WTC11 (cell line): Measurements from ENCODE around the gene ECI1. TPM values are rescaled to one million over a fixed set of nuclear protein-coding genes. Genes with fewer than 3 reads are reported as not detected.
A peak's percentile ranks its signal among the peaks of the same experiment; 100 is the strongest.

Experiments
- ATAC-seq: fragments of 200-7000 bp; cut with Tn5 transposase; 2 replicates; pipeline ENCODE4 v1.10.0; 2021; ENCODE audit warnings: mild to moderate bottlenecking, moderate library complexity
- CTCF ChIA-PET: fragments of 300-600 bp; sonication (Branson Sonifier 250); formaldehyde crosslinking; loops from one replicate; lab custom pipeline; 2021; ENCODE audit warnings: antibody characterized with exemption; lab: Charles Lee
- POLR2A ChIA-PET: fragments of 350-600 bp; sonication (Branson Sonifier 250); formaldehyde crosslinking; loops from one replicate; lab custom pipeline; 2021; ENCODE audit warnings: antibody characterized with exemption; lab: Charles Lee
- DNase-seq: peaks from one replicate; pipeline ENCODE4 v3.0.0; 2021; ENCODE audit warnings: low spot score
- H3K27ac Mint-ChIP-seq: 2 replicates; pipeline ENCODE4 v1.8.0; 2021; ENCODE audit warnings: mixed read lengths
- H3K27me3 Mint-ChIP-seq: 2 replicates; pipeline ENCODE4 v1.8.0; 2021; ENCODE audit warnings: low read depth, mild to moderate bottlenecking, moderate library complexity, mixed read lengths
- H3K36me3 Mint-ChIP-seq: 2 replicates; pipeline ENCODE4 v1.8.0; 2021; ENCODE audit warnings: mixed read lengths
- H3K4me1 Mint-ChIP-seq: 2 replicates; pipeline ENCODE4 v1.8.0; 2022; ENCODE audit warnings: mixed read lengths
- H3K4me3 Mint-ChIP-seq: 2 replicates; pipeline ENCODE4 v1.8.0; 2021; ENCODE audit warnings: mild to moderate bottlenecking, moderate library complexity, mixed read lengths
- H3K9me3 Mint-ChIP-seq: 2 replicates; pipeline ENCODE4 v1.8.0; 2021; ENCODE audit warnings: mixed read lengths
- CREB1 ChIP-seq: sonication (generic); formaldehyde crosslinking; IDR thresholded peaks from 2 replicates; pipeline ENCODE4 v1.8.0; 2023; ENCODE audit warnings: mild to moderate bottlenecking, missing genetic modification reagents
- CREM ChIP-seq: sonication (generic); formaldehyde crosslinking; IDR thresholded peaks from 2 replicates; pipeline ENCODE4 v1.8.1; 2022; ENCODE audit warnings: mild to moderate bottlenecking, missing genetic modification reagents, moderate library complexity
- MYBL2 ChIP-seq: sonication (generic); formaldehyde crosslinking; IDR thresholded peaks from 2 replicates; pipeline ENCODE4 v1.8.1; 2023; ENCODE audit warnings: mild to moderate bottlenecking, moderate library complexity, missing genetic modification reagents
- NFE2L1 ChIP-seq: sonication (generic); formaldehyde crosslinking; IDR thresholded peaks from 2 replicates; pipeline ENCODE4 v1.8.1; 2023; ENCODE audit warnings: missing genetic modification reagents
- SOX15 ChIP-seq: fragments of 250-450 bp; sonication (Bioruptor Pico); IDR thresholded peaks from 2 replicates; pipeline ENCODE4 v1.9.0; 2021; ENCODE audit warnings: mild to moderate bottlenecking
- SP1 ChIP-seq: sonication (generic); formaldehyde crosslinking; conservative IDR thresholded peaks from 2 replicates; pipeline ENCODE4 v1.8.1; 2022; ENCODE audit warnings: missing genetic modification reagents
- TCF7 ChIP-seq: sonication (generic); formaldehyde crosslinking; IDR thresholded peaks from 2 replicates; pipeline ENCODE4 v1.8.0; 2022; ENCODE audit warnings: mild to moderate bottlenecking, low read depth, missing genetic modification reagents, moderate library complexity
- ZNF263 ChIP-seq: sonication (generic); formaldehyde crosslinking; IDR thresholded peaks from 2 replicates; pipeline ENCODE4 v1.8.1; 2022; ENCODE audit warnings: low read depth, mild to moderate bottlenecking, moderate library complexity, missing genetic modification reagents
- total RNA-seq: library from RNA; stranded (reverse); gene quantifications from 3 replicates; pipeline ENCODE4 v1.2.3, GENCODE V29; 2021
- TF ChIP-seq, protein P1 (sequence below): sonication (generic); formaldehyde crosslinking; IDR thresholded peaks from 2 replicates; pipeline ENCODE4 v1.8.0; 2023; ENCODE audit warnings: mild to moderate bottlenecking, missing genetic modification reagents
- TF ChIP-seq, protein P2 (sequence below): sonication (generic); formaldehyde crosslinking; IDR thresholded peaks from 2 replicates; pipeline ENCODE4 v1.8.1; 2022; ENCODE audit warnings: low read depth, mild to moderate bottlenecking, moderate library complexity, missing genetic modification reagents, borderline replicate concordance
- TF ChIP-seq, protein P3 (sequence below): sonication (generic); formaldehyde crosslinking; IDR thresholded peaks from 2 replicates; pipeline ENCODE4 v1.8.1; 2022; ENCODE audit warnings: low read depth, missing genetic modification reagents, borderline replicate concordance
- TF ChIP-seq, protein P4 (sequence below): sonication (generic); formaldehyde crosslinking; IDR thresholded peaks from 2 replicates; pipeline ENCODE4 v1.8.1; 2023; ENCODE audit warnings: mild to moderate bottlenecking, missing genetic modification reagents, moderate library complexity
- TF ChIP-seq, protein P5 (sequence below): fragments of 250-450 bp; sonication (Bioruptor Pico); IDR thresholded peaks from 2 replicates; pipeline ENCODE4 v1.9.0; 2021; ENCODE audit warnings: moderate library complexity, mild to moderate bottlenecking, inconsistent platforms, borderline replicate concordance
- TF ChIP-seq, protein P6 (sequence below): fragments of 200-600 bp; IDR thresholded peaks from 2 replicates; pipeline ENCODE4 v1.8.0; 2022; ENCODE audit warnings: antibody characterized with exemption
- TF ChIP-seq, protein P7 (sequence below): sonication (generic); formaldehyde crosslinking; conservative IDR thresholded peaks from 2 replicates; pipeline ENCODE4 v1.8.1; 2022; ENCODE audit warnings: mild to moderate bottlenecking, missing genetic modification reagents
- TF ChIP-seq, protein P8 (sequence below): fragments of 250-450 bp; sonication (Bioruptor Pico); conservative IDR thresholded peaks from 2 replicates; pipeline ENCODE4 v1.9.0; 2021; ENCODE audit warnings: mild to moderate bottlenecking
- TF ChIP-seq, protein P9 (sequence below): sonication (generic); formaldehyde crosslinking; IDR thresholded peaks from 2 replicates; pipeline ENCODE4 v1.8.0; 2022; ENCODE audit warnings: mild to moderate bottlenecking, missing genetic modification reagents

Gene ECI1
- total RNA-seq, 1 experiment from 2014 or later: 100 TPM

DNA sequence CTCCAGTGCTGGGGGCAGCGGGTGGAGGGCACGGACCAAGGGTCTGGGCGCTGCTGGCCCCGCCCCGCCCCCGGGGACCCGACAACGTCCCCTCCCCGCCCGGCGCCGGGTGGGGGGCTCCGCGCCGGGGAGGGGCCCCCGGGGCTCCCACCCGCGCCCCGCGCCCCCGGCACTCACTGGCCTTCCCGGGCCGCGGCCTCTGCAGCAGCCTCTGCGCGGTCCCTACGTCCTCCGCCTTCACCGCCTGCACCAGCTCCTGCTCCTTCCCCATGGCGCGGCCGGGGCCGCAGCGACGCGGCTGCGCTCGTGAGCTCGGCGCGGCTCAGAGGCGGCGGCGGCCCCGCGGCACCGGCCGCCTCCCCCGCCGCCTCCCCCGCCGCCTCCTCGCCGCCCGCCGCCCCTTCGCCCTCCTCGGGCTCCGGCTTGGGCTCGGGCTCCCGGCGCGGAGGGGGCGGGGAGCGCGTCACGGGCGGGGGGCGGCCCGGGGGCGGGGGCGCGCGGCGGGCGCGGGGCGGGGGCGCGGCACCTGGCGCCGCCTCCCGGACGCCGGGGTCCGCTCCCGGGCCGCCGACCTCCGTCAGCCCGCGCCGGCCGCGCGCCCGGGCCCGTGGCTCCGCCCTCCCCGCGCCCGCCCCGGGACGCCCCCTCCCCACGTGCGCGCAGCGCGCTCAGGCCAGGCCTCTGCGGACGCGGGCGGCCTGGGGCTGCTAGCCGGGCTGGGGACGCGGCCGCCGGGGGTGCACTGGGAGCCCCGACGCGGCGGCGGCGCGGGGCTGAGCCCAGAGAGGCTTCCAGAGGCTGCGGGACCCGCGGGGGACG is 55.0 kb downstream of the ECI1 start, which contains the start of gene CASKIN1:
Gene CASKIN1, minus strand, starts transcription at position 444 of the 819 bp plus-strand sequence. Its CDS starts 173 bp downstream, at position 271.
- Mint-ChIP-seq H3K27ac (no peak within 1 kb of the TSS), H3K4me1 (peaks cover 4% of the 10 kb centered on the region; the same call in 1 of the 2 replicates), H3K36me3 (no peaks in the 10 kb centered on the region), H3K27me3 (peaks cover 39% of the 10 kb centered on the region), H3K4me3 (peak within 1 kb of the TSS; percentile 66), H3K9me3 (no peaks in the 10 kb centered on the region)
- TF ChIP-seq SOX15 (CRISPR knock-in tag) (no peak), TCF7 (CRISPR knock-in tag) (no peak), ZNF263 (no peak), MYBL2 (CRISPR knock-in tag) (no peak), SP1 (CRISPR knock-in tag) (0 out of 2 replicates have a peak, but pooled peaks have one; percentile 26), CREB1 (CRISPR knock-in tag) (no peak), CREM (no peak), NFE2L1 (no peak)
- TF ChIP-seq, protein P1, sequence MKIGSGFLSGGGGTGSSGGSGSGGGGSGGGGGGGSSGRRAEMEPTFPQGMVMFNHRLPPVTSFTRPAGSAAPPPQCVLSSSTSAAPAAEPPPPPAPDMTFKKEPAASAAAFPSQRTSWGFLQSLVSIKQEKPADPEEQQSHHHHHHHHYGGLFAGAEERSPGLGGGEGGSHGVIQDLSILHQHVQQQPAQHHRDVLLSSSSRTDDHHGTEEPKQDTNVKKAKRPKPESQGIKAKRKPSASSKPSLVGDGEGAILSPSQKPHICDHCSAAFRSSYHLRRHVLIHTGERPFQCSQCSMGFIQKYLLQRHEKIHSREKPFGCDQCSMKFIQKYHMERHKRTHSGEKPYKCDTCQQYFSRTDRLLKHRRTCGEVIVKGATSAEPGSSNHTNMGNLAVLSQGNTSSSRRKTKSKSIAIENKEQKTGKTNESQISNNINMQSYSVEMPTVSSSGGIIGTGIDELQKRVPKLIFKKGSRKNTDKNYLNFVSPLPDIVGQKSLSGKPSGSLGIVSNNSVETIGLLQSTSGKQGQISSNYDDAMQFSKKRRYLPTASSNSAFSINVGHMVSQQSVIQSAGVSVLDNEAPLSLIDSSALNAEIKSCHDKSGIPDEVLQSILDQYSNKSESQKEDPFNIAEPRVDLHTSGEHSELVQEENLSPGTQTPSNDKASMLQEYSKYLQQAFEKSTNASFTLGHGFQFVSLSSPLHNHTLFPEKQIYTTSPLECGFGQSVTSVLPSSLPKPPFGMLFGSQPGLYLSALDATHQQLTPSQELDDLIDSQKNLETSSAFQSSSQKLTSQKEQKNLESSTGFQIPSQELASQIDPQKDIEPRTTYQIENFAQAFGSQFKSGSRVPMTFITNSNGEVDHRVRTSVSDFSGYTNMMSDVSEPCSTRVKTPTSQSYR (CRISPR knock-in tag): no peak
- TF ChIP-seq, protein P2, sequence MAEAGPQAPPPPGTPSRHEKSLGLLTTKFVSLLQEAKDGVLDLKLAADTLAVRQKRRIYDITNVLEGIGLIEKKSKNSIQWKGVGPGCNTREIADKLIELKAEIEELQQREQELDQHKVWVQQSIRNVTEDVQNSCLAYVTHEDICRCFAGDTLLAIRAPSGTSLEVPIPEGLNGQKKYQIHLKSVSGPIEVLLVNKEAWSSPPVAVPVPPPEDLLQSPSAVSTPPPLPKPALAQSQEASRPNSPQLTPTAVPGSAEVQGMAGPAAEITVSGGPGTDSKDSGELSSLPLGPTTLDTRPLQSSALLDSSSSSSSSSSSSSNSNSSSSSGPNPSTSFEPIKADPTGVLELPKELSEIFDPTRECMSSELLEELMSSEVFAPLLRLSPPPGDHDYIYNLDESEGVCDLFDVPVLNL (CRISPR knock-in tag): no peak
- TF ChIP-seq, protein P3, sequence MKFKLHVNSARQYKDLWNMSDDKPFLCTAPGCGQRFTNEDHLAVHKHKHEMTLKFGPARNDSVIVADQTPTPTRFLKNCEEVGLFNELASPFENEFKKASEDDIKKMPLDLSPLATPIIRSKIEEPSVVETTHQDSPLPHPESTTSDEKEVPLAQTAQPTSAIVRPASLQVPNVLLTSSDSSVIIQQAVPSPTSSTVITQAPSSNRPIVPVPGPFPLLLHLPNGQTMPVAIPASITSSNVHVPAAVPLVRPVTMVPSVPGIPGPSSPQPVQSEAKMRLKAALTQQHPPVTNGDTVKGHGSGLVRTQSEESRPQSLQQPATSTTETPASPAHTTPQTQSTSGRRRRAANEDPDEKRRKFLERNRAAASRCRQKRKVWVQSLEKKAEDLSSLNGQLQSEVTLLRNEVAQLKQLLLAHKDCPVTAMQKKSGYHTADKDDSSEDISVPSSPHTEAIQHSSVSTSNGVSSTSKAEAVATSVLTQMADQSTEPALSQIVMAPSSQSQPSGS (CRISPR knock-in tag): no peak
- TF ChIP-seq, protein P4, sequence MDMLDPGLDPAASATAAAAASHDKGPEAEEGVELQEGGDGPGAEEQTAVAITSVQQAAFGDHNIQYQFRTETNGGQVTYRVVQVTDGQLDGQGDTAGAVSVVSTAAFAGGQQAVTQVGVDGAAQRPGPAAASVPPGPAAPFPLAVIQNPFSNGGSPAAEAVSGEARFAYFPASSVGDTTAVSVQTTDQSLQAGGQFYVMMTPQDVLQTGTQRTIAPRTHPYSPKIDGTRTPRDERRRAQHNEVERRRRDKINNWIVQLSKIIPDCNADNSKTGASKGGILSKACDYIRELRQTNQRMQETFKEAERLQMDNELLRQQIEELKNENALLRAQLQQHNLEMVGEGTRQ: peak; percentile 43
- TF ChIP-seq, protein P5, sequence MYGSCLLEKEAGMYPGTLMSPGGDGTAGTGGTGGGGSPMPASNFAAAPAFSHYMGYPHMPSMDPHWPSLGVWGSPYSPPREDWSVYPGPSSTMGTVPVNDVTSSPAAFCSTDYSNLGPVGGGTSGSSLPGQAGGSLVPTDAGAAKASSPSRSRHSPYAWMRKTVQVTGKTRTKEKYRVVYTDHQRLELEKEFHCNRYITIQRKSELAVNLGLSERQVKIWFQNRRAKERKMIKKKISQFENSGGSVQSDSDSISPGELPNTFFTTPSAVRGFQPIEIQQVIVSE (CRISPR knock-in tag): no peak
- TF ChIP-seq, protein P6, sequence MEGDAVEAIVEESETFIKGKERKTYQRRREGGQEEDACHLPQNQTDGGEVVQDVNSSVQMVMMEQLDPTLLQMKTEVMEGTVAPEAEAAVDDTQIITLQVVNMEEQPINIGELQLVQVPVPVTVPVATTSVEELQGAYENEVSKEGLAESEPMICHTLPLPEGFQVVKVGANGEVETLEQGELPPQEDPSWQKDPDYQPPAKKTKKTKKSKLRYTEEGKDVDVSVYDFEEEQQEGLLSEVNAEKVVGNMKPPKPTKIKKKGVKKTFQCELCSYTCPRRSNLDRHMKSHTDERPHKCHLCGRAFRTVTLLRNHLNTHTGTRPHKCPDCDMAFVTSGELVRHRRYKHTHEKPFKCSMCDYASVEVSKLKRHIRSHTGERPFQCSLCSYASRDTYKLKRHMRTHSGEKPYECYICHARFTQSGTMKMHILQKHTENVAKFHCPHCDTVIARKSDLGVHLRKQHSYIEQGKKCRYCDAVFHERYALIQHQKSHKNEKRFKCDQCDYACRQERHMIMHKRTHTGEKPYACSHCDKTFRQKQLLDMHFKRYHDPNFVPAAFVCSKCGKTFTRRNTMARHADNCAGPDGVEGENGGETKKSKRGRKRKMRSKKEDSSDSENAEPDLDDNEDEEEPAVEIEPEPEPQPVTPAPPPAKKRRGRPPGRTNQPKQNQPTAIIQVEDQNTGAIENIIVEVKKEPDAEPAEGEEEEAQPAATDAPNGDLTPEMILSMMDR: no peak
- TF ChIP-seq, protein P7, sequence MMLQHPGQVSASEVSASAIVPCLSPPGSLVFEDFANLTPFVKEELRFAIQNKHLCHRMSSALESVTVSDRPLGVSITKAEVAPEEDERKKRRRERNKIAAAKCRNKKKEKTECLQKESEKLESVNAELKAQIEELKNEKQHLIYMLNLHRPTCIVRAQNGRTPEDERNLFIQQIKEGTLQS (CRISPR knock-in tag): no peak
- TF ChIP-seq, protein P8, sequence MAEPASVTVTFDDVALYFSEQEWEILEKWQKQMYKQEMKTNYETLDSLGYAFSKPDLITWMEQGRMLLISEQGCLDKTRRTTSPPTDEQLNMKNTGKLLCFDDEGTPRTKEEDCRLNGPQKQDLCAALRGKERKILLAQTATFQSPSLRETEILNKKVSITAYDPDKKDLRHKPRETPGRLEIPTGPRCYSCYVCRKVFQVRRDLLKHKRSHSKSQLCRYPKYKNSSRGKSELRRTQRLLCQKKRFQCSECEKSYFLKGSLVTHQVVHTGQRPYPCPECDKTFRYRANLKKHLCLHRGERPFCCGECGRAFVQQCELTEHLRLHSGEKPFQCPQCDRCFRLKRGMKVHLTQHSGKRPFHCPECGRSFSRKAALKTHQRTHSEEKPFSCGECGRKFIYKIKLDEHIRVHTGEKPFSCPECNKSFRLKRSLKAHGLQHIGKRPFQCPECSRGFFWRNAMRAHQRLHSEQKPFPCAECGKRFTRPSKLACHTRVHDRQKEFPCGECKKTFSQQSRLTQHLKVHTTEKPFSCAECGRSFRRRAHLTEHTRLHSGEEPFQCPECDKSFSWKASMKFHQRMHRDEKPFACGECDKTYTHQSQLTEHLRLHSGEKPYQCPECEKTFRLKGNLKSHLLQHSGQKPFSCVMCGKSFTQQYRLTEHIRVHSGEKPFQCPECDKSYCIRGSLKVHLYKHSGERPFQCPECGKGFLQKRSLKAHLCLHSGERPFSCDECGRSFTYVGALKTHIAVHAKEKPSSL: no peak
- TF ChIP-seq, protein P9, sequence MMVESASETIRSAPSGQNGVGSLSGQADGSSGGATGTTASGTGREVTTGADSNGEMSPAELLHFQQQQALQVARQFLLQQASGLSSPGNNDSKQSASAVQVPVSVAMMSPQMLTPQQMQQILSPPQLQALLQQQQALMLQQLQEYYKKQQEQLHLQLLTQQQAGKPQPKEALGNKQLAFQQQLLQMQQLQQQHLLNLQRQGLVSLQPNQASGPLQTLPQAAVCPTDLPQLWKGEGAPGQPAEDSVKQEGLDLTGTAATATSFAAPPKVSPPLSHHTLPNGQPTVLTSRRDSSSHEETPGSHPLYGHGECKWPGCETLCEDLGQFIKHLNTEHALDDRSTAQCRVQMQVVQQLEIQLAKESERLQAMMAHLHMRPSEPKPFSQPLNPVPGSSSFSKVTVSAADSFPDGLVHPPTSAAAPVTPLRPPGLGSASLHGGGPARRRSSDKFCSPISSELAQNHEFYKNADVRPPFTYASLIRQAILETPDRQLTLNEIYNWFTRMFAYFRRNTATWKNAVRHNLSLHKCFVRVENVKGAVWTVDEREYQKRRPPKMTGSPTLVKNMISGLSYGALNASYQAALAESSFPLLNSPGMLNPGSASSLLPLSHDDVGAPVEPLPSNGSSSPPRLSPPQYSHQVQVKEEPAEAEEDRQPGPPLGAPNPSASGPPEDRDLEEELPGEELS (CRISPR knock-in tag): no peak
- peak; percentile 34 for ATAC-seq
- DNase-seq: no peak
- ChIA-PET CTCF (interaction anchor here (0.6 to 3.5 kb wide), 12 partner anchors 7 to 355 kb away, joined by 3 to 62 read pairs (median 12); partner anchors contain the start of genes DNASE1L2, E4F1, ECI1 and MLST8), POLR2A (interaction anchor here (0.6 to 1.9 kb wide), 2 partner anchors 15 to 41 kb away, joined by 3 to 5 read pairs; partner anchors contain the start of gene BRICD5)
